ENCODE measurements around the gene TEX54.
"Not testable (repeated sequence)": the region's sequence is repeated elsewhere in the genome, so short reads cannot be mapped to it uniquely, and the experiment has no call there.

Gene TEX54

GRCh38 chr11:62832336-62833234 lies at the start of gene TEX54:
TSS of gene TEX54 (minus strand) at chr11:62832841.
- DNase-seq: no peak

GRCh38 chr11:62882431-62882749 lies 49.7 kb upstream of the TEX54 start:
- DNase-seq: no peak

GRCh38 chr11:62881579-62882430 lies 49.2 kb upstream of the TEX54 start:
- DNase-seq: no peak

DNA sequence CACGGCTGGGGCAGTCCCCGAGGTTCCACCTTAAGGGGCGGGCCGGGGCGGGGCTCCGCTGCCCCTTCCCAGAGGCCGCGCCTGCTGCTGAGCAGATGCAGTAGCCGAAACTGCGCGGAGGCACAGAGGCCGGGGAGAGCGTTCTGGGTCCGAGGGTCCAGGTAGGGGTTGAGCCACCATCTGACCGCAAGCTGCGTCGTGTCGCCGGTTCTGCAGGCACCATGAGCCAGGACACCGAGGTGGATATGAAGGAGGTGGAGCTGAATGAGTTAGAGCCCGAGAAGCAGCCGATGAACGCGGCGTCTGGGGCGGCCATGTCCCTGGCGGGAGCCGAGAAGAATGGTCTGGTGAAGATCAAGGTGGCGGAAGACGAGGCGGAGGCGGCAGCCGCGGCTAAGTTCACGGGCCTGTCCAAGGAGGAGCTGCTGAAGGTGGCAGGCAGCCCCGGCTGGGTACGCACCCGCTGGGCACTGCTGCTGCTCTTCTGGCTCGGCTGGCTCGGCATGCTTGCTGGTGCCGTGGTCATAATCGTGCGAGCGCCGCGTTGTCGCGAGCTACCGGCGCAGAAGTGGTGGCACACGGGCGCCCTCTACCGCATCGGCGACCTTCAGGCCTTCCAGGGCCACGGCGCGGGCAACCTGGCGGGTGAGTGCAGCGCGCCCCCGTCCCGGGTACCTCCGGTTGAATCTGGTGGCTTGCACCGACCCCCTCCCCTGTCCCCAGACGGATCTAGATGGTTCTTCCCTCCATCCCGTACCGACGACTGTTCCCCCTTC lies 48.4 kb upstream of the TEX54 start, which contains the start of gene SLC3A2:
Gene SLC3A2 (plus strand): TSS at position 94 of the 776 bp plus-strand sequence. CDS start 128 bp downstream, at position 222.
- DNase-seq: no peak

GRCh38 chr11:62880231-62880802 lies 47.7 kb upstream of the TEX54 start:
- no peak for DNase-seq

- no peak for DNase-seq
These were observed 46.8 kb upstream of the TEX54 start for GRCh38 chr11:62879235-62879978.

DNA sequence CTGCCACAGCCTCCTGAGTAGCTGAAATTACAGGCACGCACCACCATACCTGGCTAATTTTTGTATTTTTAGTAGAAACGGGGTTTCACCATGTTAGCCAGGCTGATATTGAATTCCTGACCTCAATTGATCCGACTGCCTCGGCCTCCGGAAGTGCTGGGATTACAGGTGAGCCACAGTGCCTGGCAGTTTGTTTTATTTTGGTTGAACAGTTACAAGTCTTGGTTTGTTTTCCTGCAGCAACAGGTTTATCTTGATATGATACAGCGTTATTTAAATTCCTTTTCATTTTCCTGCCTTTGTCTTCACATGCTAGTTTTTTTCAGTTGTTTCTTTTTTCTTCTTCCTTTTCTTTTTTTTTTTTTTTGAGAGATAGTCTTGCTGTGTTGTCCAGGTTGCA lies 44.1 kb upstream of the TEX54 start:
- no peak for DNase-seq

- DNase-seq: no peak
These were observed 43.2 kb upstream of the TEX54 start for GRCh38 chr11:62875698-62876478.

GRCh38 chr11:62874851-62875250 lies 42.2 kb upstream of the TEX54 start:
- DNase-seq: no peak

GRCh38 chr11:62865635-62866034 lies 33.0 kb upstream of the TEX54 start:
- DNase-seq: no peak

GRCh38 chr11:62863687-62864335 lies 31.2 kb upstream of the TEX54 start:
- no peak for DNase-seq

- not testable (repeated sequence) for DNase-seq
These were observed 29.0 kb upstream of the TEX54 start for GRCh38 chr11:62861564-62862192.

DNA sequence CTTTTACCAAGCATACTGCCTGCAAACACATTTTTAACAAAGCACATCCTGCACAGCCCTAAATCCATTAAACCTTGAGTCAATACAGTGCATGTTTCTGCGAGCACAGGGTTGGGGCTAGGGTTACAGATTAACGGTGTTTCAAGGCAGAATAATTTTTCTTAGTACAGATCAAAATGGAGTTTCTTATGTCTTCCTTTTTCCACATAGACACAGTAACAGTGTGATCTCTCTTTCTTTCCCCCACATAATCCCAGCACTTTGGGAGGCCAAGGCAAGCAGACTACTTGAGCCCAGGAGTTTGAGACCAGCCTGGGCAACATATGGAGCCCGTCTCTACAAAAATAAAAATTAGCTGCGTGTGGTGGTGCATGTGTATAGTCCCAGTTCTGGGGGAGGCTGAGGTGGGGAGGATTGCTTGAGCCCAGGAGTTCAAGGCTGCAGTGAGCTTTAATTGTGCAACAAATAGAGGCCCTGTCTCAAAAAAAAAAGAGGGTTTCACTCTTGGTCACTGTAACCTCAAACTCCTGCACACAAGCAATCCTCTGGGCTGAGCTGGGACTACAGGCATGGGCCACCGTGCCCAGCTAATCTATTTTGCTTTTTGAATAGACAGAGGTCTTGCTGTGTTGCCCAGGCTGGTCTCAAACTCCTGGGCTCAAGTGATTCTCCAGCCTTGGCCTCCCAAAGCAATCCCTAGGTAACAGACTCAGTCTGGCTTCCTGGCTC lies 28.4 kb upstream of the TEX54 start:
- no peak for DNase-seq

DNA sequence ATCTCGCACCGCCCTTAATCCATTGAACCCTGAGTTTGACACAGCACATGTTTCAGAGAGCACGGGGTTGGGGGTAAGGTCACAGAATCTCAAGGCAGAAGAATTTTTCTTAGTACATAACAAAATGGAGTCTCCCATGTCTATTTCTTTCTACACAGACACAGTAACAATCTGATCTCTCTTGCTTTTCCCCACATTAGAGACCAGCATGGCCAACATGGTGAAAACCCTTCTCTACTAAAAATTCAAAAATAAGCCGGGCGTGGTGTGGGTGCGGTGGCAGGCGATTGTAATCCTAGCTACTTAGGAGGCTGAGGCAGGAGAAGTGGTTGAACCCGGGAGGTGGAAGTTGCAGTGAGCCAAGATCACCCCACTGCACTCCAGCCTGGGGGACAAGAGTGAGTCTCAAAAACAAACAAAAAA lies 26.7 kb upstream of the TEX54 start:
- not testable (repeated sequence) for DNase-seq

DNA sequence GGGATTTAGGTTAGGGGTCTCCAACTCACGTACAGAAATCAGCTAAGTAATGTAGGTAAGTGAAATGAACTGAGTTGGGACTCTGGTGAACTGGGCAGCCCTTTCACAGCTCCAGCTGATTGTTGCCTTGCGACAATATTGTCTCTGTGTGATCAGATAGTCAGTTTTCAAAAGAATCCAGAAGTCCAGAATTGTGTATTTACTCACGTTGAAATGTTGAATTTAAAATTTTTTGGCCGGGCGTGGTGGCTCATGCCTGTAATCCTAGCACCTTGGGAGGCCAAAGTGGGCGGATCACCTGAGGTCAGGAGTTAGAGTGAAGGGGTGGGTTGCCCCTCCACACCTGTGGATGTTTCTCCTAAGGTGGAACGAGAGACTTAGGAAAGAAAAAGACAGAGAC lies 25.6 kb upstream of the TEX54 start:
- no peak for DNase-seq

- DNase-seq: no peak
These were observed 24.9 kb upstream of the TEX54 start for GRCh38 chr11:62857541-62857982.

GRCh38 chr11:62856333-62856895 lies 23.8 kb upstream of the TEX54 start:
- DNase-seq: no peak

GRCh38 chr11:62855571-62856332 lies 23.1 kb upstream of the TEX54 start:
- DNase-seq: peak; percentile 59

All from cortex of kidney (tissue), 1 donor.